Nephron progenitor cell (in vitro differentiated cells): ENCODE results near the gene PAGR1.
A peak's percentile ranks its signal among the peaks of the same experiment; 100 is the strongest.
"Not testable (repeated sequence)": the region's sequence is repeated elsewhere in the genome, so short reads cannot be mapped to it uniquely, and the experiment has no call there.

Source experiments
- DNase-seq: peaks from one replicate; pipeline ENCODE4 v3.0.0; 2021
- H3K27ac Mint-ChIP-seq: 2 replicates; pipeline ENCODE4 v1.8.0; 2021; ENCODE audit warnings: mild to moderate bottlenecking, moderate library complexity, mixed read lengths
- H3K27me3 Mint-ChIP-seq: 2 replicates; pipeline ENCODE4 v1.8.0; 2021; ENCODE audit warnings: mild to moderate bottlenecking, low read depth, mixed read lengths; ENCODE audit not compliant: poor library complexity
- H3K36me3 Mint-ChIP-seq: 2 replicates; pipeline ENCODE4 v1.8.0; 2021; ENCODE audit warnings: low read depth, mixed read lengths
- H3K4me1 Mint-ChIP-seq: 2 replicates; pipeline ENCODE4 v1.8.0; 2021; ENCODE audit warnings: mixed read lengths
- H3K4me3 Mint-ChIP-seq: 2 replicates; pipeline ENCODE4 v1.8.0; 2021; ENCODE audit warnings: mild to moderate bottlenecking, moderate library complexity, mixed read lengths
- H3K9me3 Mint-ChIP-seq: 2 replicates; pipeline ENCODE4 v1.8.0; 2021; ENCODE audit warnings: mild to moderate bottlenecking, moderate library complexity, mixed read lengths
- TF ChIP-seq, protein P1 (sequence below): fragments of 200-600 bp; sonication (generic); IDR thresholded peaks from 2 replicates; pipeline ENCODE4 v1.5.0; 2021; ENCODE audit warnings: antibody characterized with exemption

Gene PAGR1

DNA sequence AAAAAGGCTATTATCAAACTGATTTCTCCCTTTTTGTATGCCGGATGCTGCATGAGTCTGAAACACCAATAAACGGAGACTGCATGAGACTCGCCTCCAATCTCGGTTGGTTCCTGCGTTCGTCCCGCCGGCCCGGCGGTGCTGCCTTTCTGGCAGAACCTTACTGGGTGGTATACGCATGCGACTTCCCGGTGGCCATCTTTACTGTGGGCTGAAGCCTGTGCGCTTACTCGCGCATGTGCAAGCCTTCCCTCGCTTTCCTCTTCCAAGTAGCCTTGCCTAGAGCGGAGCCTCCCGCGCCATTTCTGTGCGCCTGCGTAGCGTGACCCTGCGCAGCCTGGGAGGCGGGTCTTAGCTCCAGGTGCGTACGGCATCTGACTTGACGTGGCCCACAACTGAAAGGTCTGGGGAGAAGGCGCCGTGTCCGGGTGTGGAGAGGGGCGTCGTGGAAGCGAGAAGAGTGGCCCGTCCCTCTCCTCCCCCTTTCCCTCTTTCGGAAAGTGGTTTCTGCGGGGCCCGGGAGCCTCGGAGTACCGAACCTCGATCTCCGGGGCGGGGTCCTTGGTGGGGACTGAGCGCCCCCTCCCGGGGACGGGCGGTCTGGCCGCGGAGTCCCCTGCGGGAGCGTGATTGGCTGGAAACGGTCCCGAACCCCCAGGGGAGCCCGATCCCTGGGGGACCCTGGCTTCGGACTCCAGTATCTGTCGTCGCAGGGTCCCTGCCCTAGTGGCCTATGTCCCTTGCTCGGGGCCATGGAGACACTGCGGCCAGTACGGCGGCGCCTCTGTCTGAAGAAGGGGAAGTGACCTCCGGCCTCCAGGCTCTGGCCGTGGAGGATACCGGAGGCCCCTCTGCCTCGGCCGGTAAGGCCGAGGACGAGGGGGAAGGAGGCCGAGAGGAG is at the start of gene PAGR1:
Gene PAGR1 (plus strand): TSS at position 360 of the 901 bp plus-strand sequence. CDS start 374 bp downstream, at position 734.
- no peaks in the 10 kb centered on the region for H3K27me3 Mint-ChIP-seq
- peak within 1 kb of the TSS; percentile 98 for H3K27ac Mint-ChIP-seq
- DNase-seq = peak; percentile 95
- peaks cover 21% of the 10 kb centered on the region for H3K36me3 Mint-ChIP-seq
- TF ChIP-seq, protein P1, sequence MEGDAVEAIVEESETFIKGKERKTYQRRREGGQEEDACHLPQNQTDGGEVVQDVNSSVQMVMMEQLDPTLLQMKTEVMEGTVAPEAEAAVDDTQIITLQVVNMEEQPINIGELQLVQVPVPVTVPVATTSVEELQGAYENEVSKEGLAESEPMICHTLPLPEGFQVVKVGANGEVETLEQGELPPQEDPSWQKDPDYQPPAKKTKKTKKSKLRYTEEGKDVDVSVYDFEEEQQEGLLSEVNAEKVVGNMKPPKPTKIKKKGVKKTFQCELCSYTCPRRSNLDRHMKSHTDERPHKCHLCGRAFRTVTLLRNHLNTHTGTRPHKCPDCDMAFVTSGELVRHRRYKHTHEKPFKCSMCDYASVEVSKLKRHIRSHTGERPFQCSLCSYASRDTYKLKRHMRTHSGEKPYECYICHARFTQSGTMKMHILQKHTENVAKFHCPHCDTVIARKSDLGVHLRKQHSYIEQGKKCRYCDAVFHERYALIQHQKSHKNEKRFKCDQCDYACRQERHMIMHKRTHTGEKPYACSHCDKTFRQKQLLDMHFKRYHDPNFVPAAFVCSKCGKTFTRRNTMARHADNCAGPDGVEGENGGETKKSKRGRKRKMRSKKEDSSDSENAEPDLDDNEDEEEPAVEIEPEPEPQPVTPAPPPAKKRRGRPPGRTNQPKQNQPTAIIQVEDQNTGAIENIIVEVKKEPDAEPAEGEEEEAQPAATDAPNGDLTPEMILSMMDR = peak; percentile 79
- peak within 1 kb of the TSS; percentile 93 for H3K4me3 Mint-ChIP-seq
- H3K4me1 Mint-ChIP-seq = peaks cover 92% of the 10 kb centered on the region
- no peaks in the 10 kb centered on the region for H3K9me3 Mint-ChIP-seq

DNA sequence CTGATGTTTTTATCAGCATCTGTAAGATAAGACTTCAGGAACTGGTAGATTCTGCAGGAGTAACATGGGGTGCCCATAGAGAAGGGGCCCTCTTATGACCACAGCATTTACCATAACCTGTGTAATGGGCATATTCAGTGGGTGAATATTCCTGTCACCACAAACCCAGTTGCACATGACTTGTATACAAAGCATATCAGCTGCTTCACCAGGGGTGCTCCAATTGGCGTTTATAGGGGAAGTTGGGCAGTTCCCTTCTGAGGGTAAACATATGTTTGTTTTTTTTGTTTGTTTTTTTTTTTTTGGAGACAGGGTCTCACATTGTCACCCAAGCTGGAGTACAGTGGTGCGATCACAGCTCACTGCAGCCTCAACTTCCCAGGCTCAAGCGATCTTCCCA is 49.4 kb upstream of the PAGR1 start:
- Mint-ChIP-seq H3K27ac (no peak overlapping the region), H3K27me3 (peaks cover 31% of the 10 kb centered on the region), H3K36me3 (no peaks in the 10 kb centered on the region), H3K4me3 (no peak overlapping the region), H3K4me1 (peaks cover 14% of the 10 kb centered on the region), H3K9me3 (no peaks in the 10 kb centered on the region)
- TF ChIP-seq, protein P1 = no peak
- DNase-seq = no peak

DNA sequence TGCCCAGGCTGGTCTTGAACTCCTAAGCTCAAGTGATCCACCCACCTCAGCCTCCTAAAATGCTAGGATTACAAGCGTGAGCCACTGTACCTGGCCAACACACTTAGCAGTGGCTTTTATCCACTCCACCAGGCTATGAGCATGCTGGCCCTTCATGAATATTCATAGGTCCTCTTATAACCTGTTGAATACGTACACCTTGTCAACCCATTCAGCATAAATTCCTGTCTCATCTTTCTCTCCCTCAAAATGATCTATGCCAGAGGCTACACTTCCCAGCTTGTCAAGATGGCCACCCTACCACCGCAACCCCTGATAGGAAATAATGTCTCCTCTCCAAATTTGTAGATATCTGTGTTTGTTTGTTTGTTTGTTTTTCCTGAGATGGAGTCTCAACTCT is 48.9 kb upstream of the PAGR1 start:
- Mint-ChIP-seq H3K27ac (no peak overlapping the region), H3K4me1 (peaks cover 14% of the 10 kb centered on the region), H3K9me3 (no peaks in the 10 kb centered on the region), H3K27me3 (peaks cover 31% of the 10 kb centered on the region), H3K36me3 (no peaks in the 10 kb centered on the region), H3K4me3 (no peak overlapping the region)
- TF ChIP-seq, protein P1 = no peak
- DNase-seq = no peak

DNA sequence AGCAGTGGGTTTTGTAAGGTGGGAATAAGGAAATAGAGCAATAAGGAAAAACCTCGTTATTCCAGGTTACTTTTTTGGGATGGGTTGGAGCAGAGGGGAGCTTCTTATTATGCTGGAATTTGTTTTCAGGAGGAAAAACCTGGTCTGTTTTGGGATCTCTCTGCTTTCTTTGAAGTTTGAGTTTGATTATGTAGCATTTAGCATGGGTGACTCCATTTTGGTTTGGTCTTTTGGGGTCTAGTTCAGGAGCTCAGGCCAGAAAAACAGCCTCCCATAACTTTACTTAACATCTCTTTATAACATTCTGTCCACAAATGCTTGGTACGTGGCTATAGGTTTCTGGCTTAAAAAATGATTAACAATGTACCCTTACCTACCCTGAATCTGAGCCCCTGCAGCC is 46.4 kb upstream of the PAGR1 start:
- H3K27ac Mint-ChIP-seq = no peak overlapping the region
- H3K4me3 Mint-ChIP-seq = no peak overlapping the region
- H3K4me1 Mint-ChIP-seq = peaks cover 9% of the 10 kb centered on the region
- TF ChIP-seq, protein P1 = no peak
- peaks cover 35% of the 10 kb centered on the region for H3K27me3 Mint-ChIP-seq
- H3K9me3 Mint-ChIP-seq = no peaks in the 10 kb centered on the region
- no peaks in the 10 kb centered on the region for H3K36me3 Mint-ChIP-seq
- DNase-seq = no peak

DNA sequence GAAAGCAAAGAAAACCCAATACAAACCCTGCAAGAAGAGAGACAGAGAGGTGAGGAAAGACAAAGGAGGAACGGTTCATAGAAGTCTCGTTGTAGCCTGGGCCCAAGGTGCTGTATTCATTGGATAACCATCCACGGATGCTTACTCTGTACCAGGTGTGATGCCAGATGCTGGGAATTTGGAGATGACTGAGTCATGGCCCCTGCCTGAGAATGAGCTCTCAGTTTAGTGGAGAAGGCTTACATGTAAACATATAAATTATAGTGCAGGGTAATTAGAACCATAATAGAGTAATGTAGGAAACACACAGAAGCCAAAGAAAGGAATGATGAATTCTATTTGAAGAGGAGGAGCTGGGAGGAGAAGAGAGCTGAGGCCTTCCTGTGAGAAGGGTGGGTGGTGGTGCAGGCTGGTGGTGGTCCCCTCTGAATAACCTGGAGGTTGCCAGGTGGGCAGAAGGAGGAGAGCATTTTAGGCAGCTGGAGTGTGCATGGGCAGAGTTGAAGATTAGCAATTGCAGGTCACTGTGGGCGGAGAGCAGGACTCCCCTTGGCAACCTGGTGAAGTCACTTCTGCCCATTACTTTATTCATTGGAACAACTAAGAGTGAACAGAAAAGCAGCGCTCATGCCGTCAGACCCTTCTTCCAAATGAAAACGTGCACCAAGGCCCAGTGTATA is 45.6 kb upstream of the PAGR1 start:
- DNase-seq = no peak
- H3K27ac Mint-ChIP-seq = no peak overlapping the region
- peaks cover 7% of the 10 kb centered on the region for H3K4me1 Mint-ChIP-seq
- TF ChIP-seq, protein P1 = no peak
- no peaks in the 10 kb centered on the region for H3K36me3 Mint-ChIP-seq
- no peaks in the 10 kb centered on the region for H3K9me3 Mint-ChIP-seq
- no peak overlapping the region for H3K4me3 Mint-ChIP-seq
- H3K27me3 Mint-ChIP-seq = peaks cover 30% of the 10 kb centered on the region

DNA sequence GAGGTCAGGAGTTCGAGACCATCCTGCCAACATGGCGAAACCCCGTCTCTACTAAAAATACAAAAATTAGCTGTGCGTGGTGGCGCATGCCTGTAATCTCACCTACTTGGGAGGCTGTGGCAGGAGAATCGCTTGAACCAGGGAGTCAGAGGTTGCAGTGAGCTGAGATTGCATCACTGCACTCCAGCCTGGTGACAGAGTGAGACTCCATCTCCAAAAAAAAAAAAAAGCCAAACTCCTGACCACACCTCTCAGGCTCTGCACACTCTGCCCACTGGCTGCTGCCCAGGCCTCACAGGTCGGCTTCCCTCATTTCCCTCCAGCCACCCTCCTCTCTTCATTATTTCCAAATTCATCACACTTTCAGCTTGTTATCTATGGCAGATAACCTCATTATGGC is 43.6 kb upstream of the PAGR1 start:
- H3K27ac Mint-ChIP-seq, H3K4me3 Mint-ChIP-seq, H3K4me1 Mint-ChIP-seq, H3K9me3 Mint-ChIP-seq, H3K36me3 Mint-ChIP-seq, DNase-seq: not testable (repeated sequence)
- peaks cover 26% of the 10 kb centered on the region for H3K27me3 Mint-ChIP-seq
